Measurements from ENCODE around the gene ZNF792. TPM values are rescaled to one million over a fixed set of nuclear protein-coding genes. Genes with fewer than 3 reads are reported as not detected.

Gene ZNF792
- total and polyA plus RNA-seq, 2 of the 8 experiments (the other 6 are each of a cell fraction or from before 2014, with no cell fraction given) = 2.5 to 7.2 TPM

GRCh38 chr19:34999498-35000337 is 35.7 kb upstream of the ZNF792 start, which contains the start of gene GRAMD1A:
TSS of gene GRAMD1A (plus strand) at chr19:35000323. CDS start at chr19:35000479, 156 bp downstream.
- peaks cover 0 to 8% (median 3%) of the 10 kb centered on the region in 4 experiments; a peak in 3 of 8 replicates for H3K36me3 ChIP-seq (ENCODE audit: control insufficient read depth in 2 of 4, insufficient read depth in 4 of 4, low read length in 3 of 4)
- H2AFZ ChIP-seq (ENCODE audit: low read length) = no peak within 1 kb of the TSS; the same call in 1 of the 2 replicates
- no peak within 1 kb of the TSS for H2BK20ac ChIP-seq (ENCODE audit: low read length)
- H2BK120ac ChIP-seq (replicated peaks; ENCODE audit: low read depth, low read length) = peak within 1 kb of the TSS; percentile 86
- H3K14ac ChIP-seq (ENCODE audit: insufficient read length) = peak within 1 kb of the TSS; percentile 81
- H4K91ac ChIP-seq (replicated peaks; ENCODE audit: insufficient read length, low read length) = peak within 1 kb of the TSS; percentile 89
- peaks cover 11% of the 10 kb centered on the region for H3K79me1 ChIP-seq (ENCODE audit: low read depth, low read length)
- no peak within 1 kb of the TSS for H3K23ac ChIP-seq (ENCODE audit: insufficient read length)
- H3K27ac ChIP-seq (ENCODE audit: low read depth, low read length) = peak within 1 kb of the TSS; percentile 95
- peak within 1 kb of the TSS; percentile 86 for H3K4ac ChIP-seq (replicated peaks; ENCODE audit: insufficient read length, low read depth, low read length)
- H3K4me3 ChIP-seq (ENCODE audit: extremely low read depth in 1 of 4, insufficient read depth in 2 of 4, low read depth in 3 of 4, low read length in 4 of 4) = peak within 1 kb of the TSS; percentile 73 to 92 (median 84)
- no peaks in the 10 kb centered on the region for H3K27me3 ChIP-seq (replicated peaks in 1 of 4; ENCODE audit: control insufficient read depth in 3 of 4, extremely low read depth in 1 of 4, insufficient read depth in 3 of 4, low read length in 3 of 4)
- H2BK15ac ChIP-seq (ENCODE audit: low read length) = peak within 1 kb of the TSS; percentile 98
- H2BK12ac ChIP-seq (ENCODE audit: low read depth, low read length) = peak within 1 kb of the TSS; percentile 87
- peak within 1 kb of the TSS; percentile 89 for H2BK5ac ChIP-seq (ENCODE audit: low read depth, low read length)
- H3K23me2 ChIP-seq (ENCODE audit: low read depth, low read length) = peaks cover 18% of the 10 kb centered on the region
- H3K9me3 ChIP-seq (ENCODE audit: insufficient read depth in 2 of 2, low read depth in 1 of 2, low read length in 1 of 2) = no peaks in the 10 kb centered on the region
- POLR2A ChIA-PET (ENCODE audit: partially characterized antibody) = interaction anchor here (0.6 to 22.5 kb wide), 17 partner anchors 9 to 820 kb away, joined by 3 to 366 read pairs (median 5); partner anchors contain the start of genes HPN, SCN1B and ZNF30
- H4K5ac ChIP-seq (ENCODE audit: insufficient read length, low read depth, low read length) = peak within 1 kb of the TSS; percentile 98
- peak within 1 kb of the TSS; percentile 80 to 93 (median 88) for H3K9ac ChIP-seq (replicated peaks in 1 of 4; ENCODE audit: extremely low read depth in 1 of 4, low read depth in 3 of 4, low read length in 3 of 4)
- H3K56ac ChIP-seq (replicated peaks; ENCODE audit: insufficient read length, low read depth, low read length) = peak within 1 kb of the TSS; percentile 94
- no peak for FAIRE-seq
- H3K4me1 ChIP-seq (replicated peaks in 1 of 4; ENCODE audit: control insufficient read depth in 3 of 4, insufficient read depth in 4 of 4, low read length in 3 of 4) = peaks cover 8 to 32% (median 20%) of the 10 kb centered on the region in 4 experiments
- peaks cover 29 to 41% of the 10 kb centered on the region in 2 experiments for H3K79me2 ChIP-seq (ENCODE audit: control insufficient read depth in 1 of 2, insufficient read depth in 2 of 2, low read length in 2 of 2)
- peak within 1 kb of the TSS; percentile 60; the same call in 1 of the 2 replicates for H2AK5ac ChIP-seq (ENCODE audit: low read depth, low read length)
- CTCF ChIA-PET (ENCODE audit: partially characterized antibody) = interaction anchor here (1.0 to 1.4 kb wide), 5 partner anchors 11 to 154 kb away, joined by 3 to 7 read pairs (median 4); no protein-coding TSS in a partner anchor
- peaks cover 20 to 28% of the 10 kb centered on the region in 2 experiments for H4K20me1 ChIP-seq (replicated peaks in 1 of 2; ENCODE audit: control insufficient read depth in 1 of 2, insufficient read depth in 2 of 2, low read length in 2 of 2)
- WGBS, 2 experiments (ENCODE audit: extremely low coverage in 1 of 2, insufficient coverage in 1 of 2, insufficient read length in 1 of 2, insufficient replicate concordance in 2 of 2, low coverage in 1 of 2, low lambda C conversion rate in 2 of 2, missing lambda C conversion rate in 1 of 2) = 4% methylated on average over 22 of the region's 45 CpGs; no CpG with 5 or more reads in 1 of the 2 experiments
- peak; percentile 69 to 89 for DNase-seq (ENCODE audit: low read depth in 1 of 2, low spot score in 2 of 2)
- peak within 1 kb of the TSS; percentile 90 for H4K8ac ChIP-seq (ENCODE audit: extremely low read depth, insufficient read depth, low read length)
- H3K4me2 ChIP-seq (ENCODE audit: insufficient read depth in 1 of 2, low read depth in 2 of 2, low read length in 2 of 2) = peak within 1 kb of the TSS; percentile 99
- peak within 1 kb of the TSS; percentile 99 for H3K18ac ChIP-seq (ENCODE audit: extremely low read depth, low read length)
- TF ChIP-seq KDM4A (IDR thresholded peaks at IDR 0.05; ENCODE audit: low read depth, low read length, severe bottlenecking) = no peak
- TF ChIP-seq BCL11A (IDR thresholded peaks at IDR 0.05; ENCODE audit: low read depth in 2 of 2, low read length in 2 of 2) = no peak
- no peak for TF ChIP-seq ZNF274 (IDR thresholded peaks at IDR 0.05; ENCODE audit: borderline replicate concordance, extremely low read depth, low read length)
- TF ChIP-seq SP1 (IDR thresholded peaks at IDR 0.05; ENCODE audit: low read depth, low read length) = no peak
- no peak for TF ChIP-seq RNF2 (IDR thresholded peaks at IDR 0.05; ENCODE audit: borderline replicate concordance, low read depth, low read length, missing control alignments, poor library complexity, severe bottlenecking)
- peak; percentile 85 for TF ChIP-seq ASH2L (IDR thresholded peaks at IDR 0.05; ENCODE audit: low read length)
- peak; percentile 46 for TF ChIP-seq TAF7 (optimal IDR thresholded peaks at IDR 0.05; ENCODE audit: borderline replicate concordance, low read depth, low read length)
- no peak for TF ChIP-seq EGR1 (IDR thresholded peaks at IDR 0.05; ENCODE audit: borderline replicate concordance, low read depth, low read length)
- no peak for TF ChIP-seq FOSL1 (IDR thresholded peaks at IDR 0.05; ENCODE audit: insufficient read depth, low read depth, low read length)
- no peak for TF ChIP-seq RAD21 (IDR thresholded peaks at IDR 0.05 in 1 of 2, conservative IDR thresholded peaks at IDR 0.05 in 1 of 2; ENCODE audit: low read depth in 2 of 2, low read length in 2 of 2)

Measured in H1 (cell line).